GM12872 (cell line): Measurements from ENCODE around the gene FAM72C.
"Not testable (repeated sequence)": the region's sequence is repeated elsewhere in the genome, so short reads cannot be mapped to it uniquely, and the experiment has no call there.

Experiments used
- CTCF ChIP-seq: IDR thresholded peaks from 3 replicates; pipeline ENCODE4 v1.5.1; 2011; ENCODE audit warnings: low read depth, mild to moderate bottlenecking, low read length, moderate library complexity; ENCODE audit not compliant: insufficient read depth

Gene FAM72C

GRCh38 chr1:143971924-143972700 lies at the start of gene FAM72C:
Gene FAM72C (minus strand): TSS chr1:143971986. CDS start chr1:143971141, 845 bp downstream.
- TF ChIP-seq CTCF, result not testable (repeated sequence)

GRCh38 chr1:143936457-143937115 lies 35.2 kb downstream of the FAM72C start:
- 0 out of 3 replicates have a peak, but pooled peaks have one; percentile 9 for TF ChIP-seq CTCF
